Measurements from ENCODE around the gene VAT1. TPM values are rescaled to one million over a fixed set of nuclear protein-coding genes. Genes with fewer than 3 reads are reported as not detected.

The VAT1 gene
- total and polyA plus RNA-seq, 10 donors = 20.3 to 144 (median 62.4) TPM

DNA sequence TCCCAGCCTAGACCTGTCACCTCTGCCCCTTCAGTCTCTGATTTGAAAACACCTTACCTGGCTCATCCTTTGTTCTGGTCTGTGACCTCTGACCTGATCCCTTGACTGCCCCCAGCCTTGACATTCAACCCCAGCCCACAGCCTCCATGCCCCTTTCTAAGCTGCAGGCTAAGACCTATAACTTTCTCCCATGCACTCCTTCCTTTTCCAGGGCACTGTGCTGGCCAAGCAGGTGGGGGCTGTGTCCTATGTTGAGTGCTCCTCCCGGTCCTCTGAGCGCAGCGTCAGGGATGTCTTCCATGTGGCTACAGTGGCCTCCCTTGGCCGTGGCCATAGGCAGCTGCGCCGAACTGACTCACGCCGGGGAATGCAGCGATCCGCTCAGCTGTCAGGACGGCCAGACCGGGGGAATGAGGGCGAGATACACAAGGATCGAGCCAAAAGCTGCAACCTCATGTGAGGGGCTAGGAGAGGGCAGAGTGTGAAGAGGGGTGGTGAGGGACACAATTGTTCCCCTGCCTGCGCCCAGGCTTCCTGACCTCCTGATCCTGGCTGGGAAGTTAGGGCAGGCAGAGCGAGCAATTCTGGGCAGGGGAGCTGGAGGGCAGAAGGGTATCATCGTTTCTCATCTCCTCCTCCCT, 6.2 kb upstream of the VAT1 start:
- H3K27me3 ChIP-seq (replicated peaks in 1 of 7) = no peaks in the 10 kb centered on the region
- H3K36me3 ChIP-seq = no peaks in the 10 kb centered on the region
- no peaks in the 10 kb centered on the region for H3K9me3 ChIP-seq
- intact Hi-C loops (cut with DNase I; ENCODE audit: low total_unique reads) = no loop called here
- DNase-seq = no peak
- H3K4me3 ChIP-seq = no peak overlapping the region
- H3K4me1 ChIP-seq = peaks cover 0 to 22% (median 13%) of the 10 kb centered on the region in 6 donors
- TF ChIP-seq POLR2AphosphoS5 (IDR thresholded peaks at IDR 0.05) = no peak
- no peak for TF ChIP-seq CTCF (IDR thresholded peaks at IDR 0.05 in 8 of 11, conservative IDR thresholded peaks at IDR 0.05 in 3 of 11)
- no peak for TF ChIP-seq POLR2A (IDR thresholded peaks at IDR 0.05)
- H3K27ac ChIP-seq = no peak overlapping the region
- WGBS, 5 donors = 83 to 88% (median 85%) methylated on average over 17 of the region's 17 CpGs

- Histone ChIP-seq H3K36me3 (no peaks in the 10 kb centered on the region), H3K4me1 (peaks cover 5 to 32% (median 21%) of the 10 kb centered on the region in 6 donors), H3K4me3 (no peak overlapping the region), H3K27ac (no peak overlapping the region), H3K9me3 (no peaks in the 10 kb centered on the region), H3K27me3 (replicated peaks in 1 of 7) (no peaks in the 10 kb centered on the region)
- intact Hi-C loops (cut with DNase I; ENCODE audit: low total_unique reads) = no loop called here
- no peak for DNase-seq
- WGBS, 5 donors = 78 to 89% (median 84%) methylated on average over 8 to 9 of the region's 9 CpGs
- no peak for TF ChIP-seq POLR2AphosphoS5 (IDR thresholded peaks at IDR 0.05)
- TF ChIP-seq CTCF (IDR thresholded peaks at IDR 0.05 in 8 of 11, conservative IDR thresholded peaks at IDR 0.05 in 3 of 11) = no peak
- no peak for TF ChIP-seq POLR2A (IDR thresholded peaks at IDR 0.05)
Measured at GRCh38 chr17:43027091-43028032, 5.2 kb upstream of the VAT1 start.

GRCh38 chr17:43026595-43026994, 4.4 kb upstream of the VAT1 start:
- H3K36me3 ChIP-seq = no peaks in the 10 kb centered on the region
- no peak overlapping the region for H3K4me3 ChIP-seq
- H3K27me3 ChIP-seq (replicated peaks in 1 of 7) = no peaks in the 10 kb centered on the region
- intact Hi-C loops (cut with DNase I; ENCODE audit: low total_unique reads) = no loop called here
- DNase-seq = no peak
- no peaks in the 10 kb centered on the region for H3K9me3 ChIP-seq
- peaks cover 6 to 36% (median 22%) of the 10 kb centered on the region in 6 donors for H3K4me1 ChIP-seq
- TF ChIP-seq CTCF (IDR thresholded peaks at IDR 0.05 in 8 of 11, conservative IDR thresholded peaks at IDR 0.05 in 3 of 11) (no peak), POLR2AphosphoS5 (IDR thresholded peaks at IDR 0.05) (no peak), POLR2A (IDR thresholded peaks at IDR 0.05) (no peak)
- WGBS, 5 donors = 60 to 72% (median 70%) methylated on average over 5 of the region's 5 CpGs
- no peak overlapping the region for H3K27ac ChIP-seq
